ENCODE results near the gene GDF10.

The GDF10 gene

DNA sequence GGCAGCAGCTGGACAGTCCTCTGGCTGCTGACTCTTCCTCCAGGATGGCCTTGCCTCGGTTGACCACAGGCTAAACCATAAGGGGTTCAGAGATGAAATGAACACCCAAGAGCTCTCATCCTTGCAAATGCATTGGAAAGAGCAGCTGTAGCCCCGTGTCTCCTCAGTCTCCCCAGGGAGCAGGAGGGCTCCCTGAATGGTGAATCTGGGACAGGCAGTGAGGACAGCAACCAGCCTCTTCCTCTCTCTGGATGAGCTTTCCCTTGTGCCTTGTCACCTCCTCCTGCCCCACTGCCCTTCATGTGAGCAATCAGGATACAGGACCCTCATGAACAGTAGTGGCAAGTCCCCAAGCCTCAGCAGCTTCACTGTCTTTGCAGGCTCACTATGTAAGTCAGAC is 23.9 kb upstream of the GDF10 start:
- no peak for DNase-seq

DNA sequence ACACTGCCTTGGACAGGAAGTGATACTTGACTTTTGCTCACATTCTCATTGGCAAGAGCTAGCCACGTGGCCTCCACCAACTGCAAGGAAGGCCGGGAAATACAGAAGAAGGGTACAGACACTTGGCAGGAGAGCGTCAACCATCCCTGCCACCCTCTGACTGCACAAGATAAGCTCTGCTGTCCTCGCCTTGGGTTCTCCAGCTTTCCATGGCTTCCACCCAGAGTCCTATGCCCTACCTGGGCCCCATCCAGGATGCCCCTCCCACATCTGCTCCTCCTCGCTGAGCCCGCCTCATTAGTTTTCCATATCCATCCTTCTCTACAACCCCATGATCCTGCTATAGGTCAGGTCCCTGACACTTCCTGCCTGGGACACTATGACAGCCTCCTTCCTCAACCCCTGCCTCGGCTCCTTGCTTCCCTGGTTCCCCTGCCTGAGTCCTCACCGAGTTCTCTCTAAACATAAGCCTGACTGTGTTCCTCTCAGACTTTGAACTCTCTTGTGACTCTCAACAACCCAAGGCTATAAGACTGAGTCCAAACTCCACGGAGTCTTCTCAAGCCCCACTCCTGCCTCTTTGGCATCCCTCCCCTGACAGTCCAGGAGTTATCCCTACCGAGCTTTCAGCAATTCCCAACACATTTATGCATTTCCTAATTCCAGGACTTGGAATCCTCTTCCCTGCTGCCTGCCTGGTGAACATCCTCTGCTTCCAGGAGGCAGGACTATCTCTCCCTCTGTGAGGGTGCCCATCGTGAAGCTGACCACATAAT is 23.2 kb upstream of the GDF10 start:
- no peak for DNase-seq

DNA sequence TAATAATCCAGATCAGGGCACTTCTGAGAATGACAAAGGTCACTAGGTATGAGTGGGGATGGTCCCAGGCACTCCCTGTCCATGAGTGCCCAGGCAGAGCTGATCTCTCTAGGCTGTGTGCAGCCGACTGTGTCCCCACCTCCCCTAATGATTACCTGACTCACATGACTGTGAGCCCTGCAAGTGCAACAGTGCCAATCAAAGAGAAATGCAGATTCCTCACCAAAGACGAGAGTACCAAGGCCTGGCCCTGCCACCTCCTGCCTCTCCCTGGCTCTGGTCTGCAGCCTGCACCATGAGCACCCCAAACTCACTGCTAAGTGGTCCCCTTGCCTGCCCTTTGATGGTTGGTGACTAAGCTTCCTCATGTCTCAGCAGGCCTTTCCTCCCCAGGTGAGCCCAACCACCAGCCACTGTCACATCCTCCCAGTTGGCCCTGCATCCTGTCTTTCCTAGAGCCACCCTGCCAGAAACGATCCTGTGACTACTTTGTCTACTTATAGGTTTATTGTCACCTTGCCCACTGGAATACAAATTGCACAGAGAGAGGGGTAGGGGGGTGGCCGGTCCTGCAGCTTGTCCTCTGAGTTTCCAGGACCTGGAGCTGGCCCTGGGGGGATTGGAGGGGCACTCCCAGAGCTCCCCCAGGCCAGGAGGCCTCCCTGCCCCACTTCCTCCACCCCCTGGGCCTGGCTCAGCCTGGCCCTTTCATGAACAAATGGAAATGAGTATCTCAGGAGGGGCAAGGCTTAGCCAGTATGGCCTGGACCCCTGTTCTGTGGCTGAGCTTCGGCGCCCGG is 22.4 kb upstream of the GDF10 start:
- DNase-seq = peak; percentile 14 to 28

DNA sequence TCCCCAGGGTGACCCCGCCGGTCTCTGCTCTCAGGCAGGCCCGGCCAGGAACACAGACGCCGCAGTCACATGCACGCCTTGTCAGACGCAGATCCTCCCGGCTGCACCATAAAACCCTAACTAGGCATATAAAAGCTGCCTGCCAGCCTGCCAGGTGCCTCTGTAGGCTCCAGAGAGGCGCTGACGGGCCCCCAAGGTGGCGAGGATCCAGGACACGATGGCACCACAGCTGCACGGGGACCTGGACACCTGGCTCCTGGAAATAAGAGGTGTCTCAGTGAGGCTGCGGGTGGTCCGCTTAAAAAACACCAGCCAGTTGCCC is 21.9 kb upstream of the GDF10 start:
- no peak for DNase-seq

DNA sequence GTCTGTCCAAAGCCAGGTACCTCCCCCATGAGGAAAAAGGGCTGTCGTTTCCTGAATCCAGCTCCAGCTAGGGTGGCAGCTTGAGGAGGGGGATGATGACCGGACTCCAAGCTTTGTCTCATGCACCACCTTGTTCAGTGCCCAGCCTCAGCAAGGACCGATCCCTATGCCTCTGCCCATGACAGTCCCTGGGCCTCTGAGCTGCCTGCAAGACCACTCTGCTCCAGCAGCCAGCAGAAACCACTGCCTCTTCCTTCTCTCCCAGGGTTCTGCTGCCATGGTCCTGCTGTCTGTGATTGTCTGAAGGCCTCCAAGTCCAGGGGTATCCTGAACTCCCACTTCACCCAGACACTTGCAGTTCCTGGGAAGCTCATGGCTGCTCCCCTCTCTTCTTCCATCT is 21.3 kb upstream of the GDF10 start:
- no peak for DNase-seq

DNA sequence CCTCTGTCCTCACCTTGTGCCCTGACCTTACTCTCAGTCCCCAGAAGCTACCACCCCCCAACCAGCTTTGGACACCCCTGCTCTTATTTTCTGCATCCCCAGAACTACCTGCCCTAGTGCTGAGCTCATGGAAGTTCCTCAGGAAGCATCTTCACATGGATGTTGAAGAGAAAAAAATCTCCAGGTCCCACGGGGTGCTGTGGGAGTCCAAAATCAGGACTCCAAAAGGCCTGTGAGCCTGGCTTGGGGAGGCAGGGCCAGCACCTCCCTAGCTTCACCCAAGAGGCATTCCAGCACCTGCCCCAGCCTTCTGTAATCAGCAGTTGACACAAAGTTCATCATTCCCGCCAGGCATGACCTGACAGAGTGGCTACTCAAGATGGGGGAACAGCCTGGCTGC is 20.7 kb upstream of the GDF10 start:
- DNase-seq = no peak

DNA sequence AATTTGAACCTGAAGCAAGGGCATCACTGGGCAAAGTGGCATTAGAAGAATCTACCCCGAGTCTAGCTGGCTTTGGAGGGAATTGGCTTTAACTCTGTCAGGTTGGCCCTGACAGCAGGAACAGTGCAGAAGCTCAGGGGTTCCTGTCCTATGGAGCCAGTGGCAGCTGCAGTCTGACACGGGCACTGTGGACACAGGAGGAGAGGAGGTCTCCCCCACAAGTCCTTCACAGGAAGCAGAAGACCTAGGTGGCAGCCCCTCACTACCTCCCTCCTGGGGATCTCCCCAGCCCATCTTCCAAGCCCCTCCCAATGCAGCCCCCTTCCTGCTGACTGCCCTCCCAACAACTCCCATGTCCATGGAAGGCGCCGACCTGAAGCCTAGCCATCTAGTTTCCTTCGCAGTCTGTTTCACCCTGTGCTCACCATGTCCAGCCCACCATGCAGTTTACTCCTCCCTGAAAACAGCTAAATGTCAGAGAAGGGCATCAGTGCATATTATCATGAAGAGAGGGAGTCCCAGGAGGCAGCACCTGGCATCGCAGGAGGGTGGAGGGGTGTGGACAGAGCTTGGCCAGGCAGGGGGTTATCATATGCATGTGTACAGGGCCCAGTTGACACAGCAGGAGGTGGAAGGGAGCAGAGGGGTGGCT is 17.9 kb upstream of the GDF10 start:
- no peak for DNase-seq

DNA sequence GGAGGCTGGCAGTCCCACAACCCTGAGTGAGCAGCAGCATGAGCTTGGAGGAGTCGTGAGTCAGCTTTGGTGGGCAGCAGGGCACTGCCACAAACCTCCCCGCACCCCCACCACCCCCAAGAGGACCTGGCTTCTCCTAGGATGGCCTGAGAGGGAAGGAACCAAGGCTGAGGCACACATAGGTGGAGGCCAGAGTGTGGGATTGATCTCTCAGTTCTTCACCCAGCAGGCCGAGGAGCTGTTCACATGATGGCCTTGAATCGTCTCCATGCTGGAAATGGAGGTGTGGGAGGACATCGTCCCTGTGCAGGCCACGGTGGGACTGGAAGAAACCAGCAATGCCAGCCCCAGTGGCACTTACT is 17.4 kb upstream of the GDF10 start:
- no peak for DNase-seq

DNA sequence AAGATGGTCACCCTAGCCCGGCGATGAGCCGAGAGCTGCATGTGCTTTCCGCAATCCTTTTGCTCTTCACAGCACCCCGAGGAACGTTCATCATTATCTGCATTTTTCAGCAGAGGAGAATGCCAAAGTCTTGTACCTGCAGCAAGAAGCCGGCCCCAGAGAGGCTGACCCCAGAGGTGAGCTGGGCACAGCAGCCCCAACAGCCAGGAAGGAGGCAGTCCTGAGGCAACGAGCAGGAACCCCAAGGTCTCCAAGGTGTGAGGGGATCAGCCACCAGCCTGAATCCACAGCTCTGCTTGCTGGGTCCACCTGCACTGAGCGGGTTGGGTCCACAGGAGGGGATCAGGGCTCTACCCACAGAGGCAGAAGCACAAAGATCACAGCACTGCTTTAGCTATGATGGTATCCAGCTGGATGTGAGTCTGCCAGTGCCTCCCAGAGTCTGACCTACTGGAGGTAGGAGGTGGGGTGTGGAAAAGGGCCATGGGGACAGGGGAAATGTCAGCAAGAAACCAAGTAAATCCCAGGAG is 16.8 kb upstream of the GDF10 start:
- DNase-seq = no peak

DNA sequence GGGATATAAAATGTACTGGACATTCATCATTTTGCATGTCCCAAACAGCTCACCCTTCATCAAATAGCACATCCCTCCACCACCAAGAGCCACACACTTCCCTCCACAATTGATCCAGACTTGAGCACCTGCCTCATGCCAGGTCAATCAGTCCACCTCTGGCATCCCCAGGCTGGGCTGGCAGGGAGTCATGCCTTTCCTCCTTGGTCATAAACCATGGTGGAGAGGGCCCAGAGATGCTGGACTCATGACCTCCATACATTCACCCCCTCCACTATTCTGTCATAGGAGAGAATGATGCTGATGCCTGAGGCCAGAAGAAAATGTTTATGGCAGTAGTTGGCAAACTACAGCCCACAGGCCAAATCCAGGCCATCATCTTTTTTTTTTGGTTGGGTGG is 16.1 kb upstream of the GDF10 start:
- no peak for DNase-seq

DNA sequence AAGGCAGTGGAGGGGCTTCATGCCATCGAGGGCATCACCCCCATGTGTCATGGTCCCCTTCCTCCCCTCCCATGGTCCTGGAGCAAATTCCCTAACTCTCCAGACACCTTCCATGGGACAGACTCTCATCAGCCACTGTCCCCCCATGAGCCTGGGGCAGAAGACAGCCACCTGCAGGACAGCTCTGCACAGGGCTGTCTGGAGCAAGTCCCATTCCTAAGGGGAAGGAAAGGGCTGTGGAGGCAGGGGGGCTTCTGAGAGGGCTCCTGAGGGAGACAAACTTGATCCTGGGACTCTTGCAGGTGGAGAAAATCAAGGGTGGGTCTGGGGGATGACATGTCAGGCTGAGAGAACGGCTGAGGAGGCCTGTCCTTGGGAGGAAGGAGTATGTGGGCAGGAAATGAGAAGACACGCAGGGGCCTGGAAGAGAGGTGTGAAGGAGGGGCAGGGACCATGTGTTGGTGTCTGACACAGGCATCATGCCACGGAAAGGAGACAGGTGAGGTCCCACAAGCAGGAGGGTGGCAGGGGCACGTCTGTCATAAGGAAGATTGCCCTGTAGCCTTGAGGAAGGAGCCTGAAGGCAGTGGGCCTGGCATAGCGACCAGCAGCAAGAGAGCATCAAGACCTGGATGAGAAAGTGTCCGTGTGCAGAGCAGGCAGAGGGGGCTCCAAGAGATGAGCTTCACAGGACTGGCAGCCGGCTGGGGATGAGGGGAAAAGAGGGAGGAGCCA is 14.4 kb upstream of the GDF10 start:
- DNase-seq = no peak

DNA sequence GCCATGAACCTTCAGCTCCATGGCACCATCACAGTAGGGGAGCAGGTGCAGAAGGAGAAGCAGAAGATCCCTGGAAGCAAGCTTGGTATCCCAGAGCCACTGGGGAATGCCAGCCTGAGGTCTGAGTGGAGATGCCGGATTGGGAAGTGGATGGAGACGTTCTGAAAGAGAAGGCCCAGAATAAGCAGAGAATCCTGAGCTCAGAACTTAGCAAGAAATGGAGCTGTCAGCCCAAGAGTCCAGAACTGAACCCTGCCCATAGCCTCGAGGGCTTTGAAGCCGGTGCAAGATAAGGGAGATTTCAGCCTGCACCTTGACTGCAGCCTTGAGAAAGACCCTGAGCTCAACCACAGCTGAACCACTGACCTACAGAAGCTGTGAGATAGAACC is 13.9 kb upstream of the GDF10 start:
- DNase-seq = no peak

DNA sequence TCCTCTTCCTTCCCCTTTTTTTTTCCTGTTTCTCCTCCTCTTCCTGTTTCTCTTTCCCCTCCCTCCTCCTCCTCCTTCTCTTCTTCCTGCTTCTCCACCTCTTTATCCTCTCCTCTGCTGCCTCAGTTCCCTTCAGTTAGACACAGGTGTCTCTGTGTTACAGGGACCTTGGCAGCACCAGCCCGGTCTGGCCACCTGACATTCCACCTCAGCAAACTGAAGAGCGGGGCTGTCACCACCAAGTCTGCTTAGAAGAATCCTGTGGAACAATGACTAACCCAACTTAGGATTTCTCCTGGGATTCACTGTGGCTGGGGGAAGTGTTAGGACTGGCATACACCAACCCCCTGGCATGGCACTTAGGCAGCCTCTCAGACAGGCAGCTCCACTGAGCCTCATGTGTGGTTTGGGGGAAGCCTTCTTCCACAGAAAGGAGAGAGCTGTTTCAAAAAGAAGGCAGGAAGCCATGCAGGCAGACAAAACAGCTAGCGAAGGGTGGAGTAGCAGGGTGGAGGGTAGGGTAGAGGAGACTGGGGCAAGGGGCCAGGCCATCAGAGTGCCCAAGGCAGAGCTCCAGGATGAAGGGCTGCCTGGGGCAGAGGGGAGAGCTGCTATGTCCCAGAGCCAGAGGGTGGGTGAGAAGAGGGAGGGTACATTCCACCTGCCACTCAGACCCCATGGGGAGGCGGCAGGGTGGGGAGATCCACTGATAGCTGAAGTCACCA is 13.2 kb upstream of the GDF10 start:
- no peak for DNase-seq

DNA sequence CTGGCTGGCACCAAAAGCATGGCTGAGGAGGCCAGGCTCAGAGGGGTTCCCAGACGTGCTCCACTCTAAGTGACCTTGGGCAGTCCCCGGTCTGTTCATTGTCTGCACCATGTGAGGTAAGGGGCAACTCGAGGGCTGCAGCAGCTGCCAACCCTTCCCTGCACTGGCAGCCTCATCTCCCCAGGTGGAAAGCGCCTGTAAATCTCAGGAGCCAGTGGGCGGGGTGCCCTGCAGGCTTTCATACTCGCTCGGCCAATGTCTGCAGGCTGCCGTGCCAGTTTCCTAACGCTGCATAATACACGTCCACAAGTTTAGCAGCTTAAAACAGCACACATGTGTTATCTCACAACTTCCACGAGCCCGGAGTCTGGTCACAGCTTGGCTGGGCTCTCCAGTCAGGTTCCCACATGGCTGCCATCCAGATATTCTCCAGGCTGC is 12.6 kb upstream of the GDF10 start:
- no peak for DNase-seq

DNA sequence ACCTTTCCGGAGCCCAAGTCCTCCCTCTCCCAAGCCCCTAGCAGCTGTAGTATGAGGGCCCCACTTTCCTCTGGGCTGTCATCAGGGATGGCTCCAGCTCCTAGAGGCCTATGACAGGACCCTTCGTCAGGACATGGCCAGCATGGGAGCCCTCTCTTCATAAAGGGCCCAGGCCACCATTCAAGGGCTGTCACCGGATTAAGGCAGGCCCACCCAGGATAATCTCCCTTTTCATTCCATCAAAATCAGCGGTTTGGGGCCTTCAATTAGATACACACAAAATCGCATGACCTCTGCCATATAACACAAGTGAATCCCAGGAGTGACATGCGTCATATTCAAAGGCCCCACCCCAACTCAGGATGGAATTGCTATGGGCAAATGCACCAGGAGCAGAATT is 12.2 kb upstream of the GDF10 start:
- DNase-seq = no peak

DNA sequence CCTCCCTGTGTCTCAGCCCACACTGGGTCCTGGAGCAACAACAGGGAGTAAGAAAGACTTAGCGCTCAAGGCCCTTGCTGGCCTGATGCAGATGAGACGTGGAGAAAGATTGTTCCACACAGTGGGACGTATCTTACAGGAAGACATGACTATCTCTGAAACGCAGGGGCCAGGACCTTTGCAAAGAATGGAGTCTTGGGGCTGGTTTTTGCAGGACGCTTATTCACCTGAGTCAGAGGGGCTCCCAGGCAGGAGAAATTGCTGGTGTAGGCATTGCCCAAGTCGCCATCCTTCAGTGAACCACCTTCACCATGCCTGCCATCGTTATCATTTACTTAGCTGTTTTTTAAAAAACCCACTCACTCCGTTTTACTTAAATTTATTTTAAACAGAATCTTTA is 11.8 kb upstream of the GDF10 start:
- no peak for DNase-seq

DNA sequence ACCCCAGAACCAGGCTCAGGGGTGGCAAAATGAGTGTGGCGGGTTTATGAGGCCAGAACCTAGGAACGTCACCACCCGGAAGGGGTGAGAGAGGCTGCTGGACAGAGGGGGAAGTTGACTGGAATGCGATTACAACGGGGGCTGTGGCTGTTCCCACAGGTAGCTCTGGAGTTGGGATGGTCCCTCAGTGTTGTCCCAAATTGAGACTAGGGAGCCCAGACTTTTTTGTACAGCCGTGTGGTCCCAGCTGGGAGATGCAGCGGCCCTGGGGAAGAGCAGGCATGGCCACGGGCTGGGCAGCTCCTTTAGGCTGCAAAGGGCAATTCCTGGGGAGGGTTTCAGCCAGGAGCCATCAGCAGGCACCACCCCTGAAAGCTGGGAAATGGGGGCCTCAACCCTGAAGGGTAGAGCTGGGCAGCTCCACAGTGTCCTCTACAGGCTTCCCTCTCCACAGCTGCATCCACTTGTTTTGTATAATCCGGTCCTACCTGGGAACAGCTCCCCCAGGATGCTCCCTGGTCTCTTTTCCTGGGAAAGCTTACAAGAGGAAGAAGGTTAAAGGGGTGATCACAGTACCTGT is 11.0 kb upstream of the GDF10 start:
- no peak for DNase-seq

DNA sequence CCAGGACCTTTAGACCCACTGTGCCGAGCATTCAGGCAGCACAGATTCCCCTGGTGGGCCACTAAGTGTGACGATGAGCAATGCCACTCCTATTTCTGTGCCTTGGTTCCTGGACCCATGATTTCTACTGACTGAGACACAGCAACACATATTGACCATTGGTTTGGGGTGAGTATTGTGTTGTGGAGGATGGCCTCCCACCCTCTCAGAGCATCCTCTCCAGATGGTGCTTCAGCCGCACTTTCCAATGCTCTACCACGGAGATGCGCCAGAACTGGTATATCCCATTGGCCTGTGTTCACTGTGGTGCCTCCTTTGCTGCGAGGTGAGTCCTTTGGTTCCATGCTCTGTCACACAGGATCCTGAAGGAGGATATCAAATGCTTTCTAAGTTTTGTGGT is 10.1 kb upstream of the GDF10 start:
- DNase-seq = no peak

DNA sequence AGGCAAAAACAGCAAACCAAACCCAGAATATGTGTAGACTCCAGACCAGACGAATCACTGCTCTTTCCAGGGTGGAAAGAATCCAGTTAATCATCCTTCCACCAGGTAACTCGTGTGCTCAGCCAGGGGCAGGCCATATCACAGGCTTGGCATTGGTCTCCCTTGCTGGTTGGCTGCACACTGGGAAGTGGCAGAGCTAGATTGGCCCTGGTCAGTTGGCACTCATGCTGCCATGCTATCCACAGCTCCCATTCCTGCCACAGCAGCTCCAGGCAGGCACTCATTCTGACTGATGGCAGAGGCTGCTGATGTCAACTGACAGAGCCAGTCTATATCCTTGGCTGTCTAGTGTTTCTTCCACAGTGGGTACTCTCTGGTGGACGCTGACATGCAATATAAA is 9.7 kb upstream of the GDF10 start:
- DNase-seq = no peak

DNA sequence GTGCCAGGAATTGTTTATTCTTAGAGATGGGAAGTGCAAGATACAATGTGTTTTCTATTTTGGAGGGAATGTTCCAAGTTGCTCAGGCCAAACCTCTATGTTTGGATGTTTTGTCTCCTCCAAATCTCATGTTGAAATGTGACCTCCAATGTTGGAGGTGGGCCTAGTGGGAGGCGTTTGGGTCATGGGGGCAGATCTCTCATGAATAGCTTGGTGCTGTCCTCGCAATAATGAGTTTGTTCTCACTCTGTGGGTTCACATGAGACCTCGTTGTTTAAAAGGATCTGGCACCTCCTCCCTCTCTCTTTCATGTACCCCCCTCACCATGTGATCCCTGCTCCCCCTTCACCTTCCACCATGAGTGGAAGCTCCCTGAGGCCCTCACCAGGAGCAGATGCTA is 8.3 kb upstream of the GDF10 start:
- no peak for DNase-seq

DNA sequence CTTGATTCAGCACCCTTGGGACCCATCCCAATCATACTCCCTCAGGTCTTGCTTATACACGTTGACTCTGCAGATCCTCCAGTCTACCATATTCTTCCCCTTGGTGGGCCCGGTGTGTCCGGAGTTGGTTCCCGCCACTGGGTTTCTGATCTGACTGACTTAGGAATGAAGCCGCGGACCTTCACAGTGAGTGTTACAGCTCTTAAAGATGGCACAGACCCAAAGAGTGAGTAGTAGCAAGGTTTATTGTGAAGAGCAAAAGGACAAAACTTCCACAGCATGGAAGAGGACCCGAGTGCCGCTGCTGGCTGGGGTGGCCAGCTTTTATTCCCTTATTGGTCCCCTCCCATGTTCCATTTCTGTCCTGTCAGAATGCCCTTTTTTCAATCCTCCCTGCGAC is 5.9 kb upstream of the GDF10 start:
- DNase-seq = no peak

DNA sequence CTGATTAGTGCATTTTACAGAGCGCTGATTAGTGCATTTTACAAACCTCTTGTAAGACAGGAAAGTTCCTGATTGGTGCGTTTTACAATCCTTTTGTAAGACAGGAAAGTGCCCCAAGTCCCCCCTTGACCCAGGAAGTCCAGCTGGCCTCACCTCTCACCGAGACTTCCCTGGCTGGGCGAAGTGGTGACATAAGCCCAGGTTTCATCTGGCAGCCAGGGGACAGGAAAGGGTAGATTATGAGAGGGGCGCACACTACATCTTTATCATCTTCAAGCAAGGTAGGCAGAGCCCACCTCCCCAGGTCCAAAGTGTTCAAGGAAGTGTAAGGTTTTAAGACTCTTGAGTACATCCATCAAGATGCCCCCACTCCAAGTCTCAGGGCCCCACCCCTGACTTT is 5.5 kb upstream of the GDF10 start:
- no peak for DNase-seq
